MM.1S (cell line): ENCODE data around the gene TSPAN15.

Experiments used
- EZH2 ChIP-seq: fragments of 300-600 bp; sonication (generic); optimal IDR thresholded peaks from 2 replicates; pipeline ENCODE3; 2017; ENCODE audit warnings: low read depth, mild to moderate bottlenecking, antibody characterized with exemption, low read length, mixed read lengths
- TF ChIP-seq, protein P1 (sequence below): fragments of 300-600 bp; sonication (generic); IDR thresholded peaks from 2 replicates; pipeline ENCODE4 v1.5.1; 2016; ENCODE audit warnings: antibody characterized with exemption, low read length, mixed read lengths

DNA sequence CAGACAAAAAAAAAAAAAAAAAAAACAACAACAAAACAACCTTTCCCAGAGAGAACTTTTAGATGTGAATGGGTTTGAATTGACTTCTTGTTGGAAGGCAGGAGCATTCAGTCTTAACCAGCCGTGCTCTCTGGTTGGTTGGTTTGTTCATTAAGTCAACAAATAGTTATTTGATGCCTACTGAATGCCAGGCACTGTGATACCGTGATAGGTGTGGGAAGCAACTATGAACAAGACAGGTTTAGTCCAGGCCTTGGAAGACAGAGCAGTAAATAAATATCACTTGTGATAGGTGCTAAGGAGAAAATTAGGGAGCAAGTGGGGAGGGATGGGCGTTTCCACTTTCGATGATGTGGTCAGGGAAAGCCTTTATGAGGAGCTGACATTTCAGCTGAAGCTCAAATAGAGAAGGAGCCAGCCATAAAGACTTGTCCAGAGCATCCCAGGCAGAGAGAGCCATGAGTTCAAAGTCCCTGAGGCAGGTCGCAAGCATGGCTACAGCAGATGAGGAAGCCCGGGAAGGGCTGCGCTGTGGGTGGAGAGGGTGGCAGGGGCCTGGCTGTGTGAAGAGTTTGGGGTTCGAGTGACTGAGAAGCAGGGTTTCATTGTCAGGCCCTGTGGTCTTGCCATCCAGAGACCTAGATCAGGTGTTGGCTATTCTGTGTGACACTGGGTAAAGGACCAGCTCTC, 8.0 kb downstream of the TSPAN15 start:
- TF ChIP-seq, protein P1, sequence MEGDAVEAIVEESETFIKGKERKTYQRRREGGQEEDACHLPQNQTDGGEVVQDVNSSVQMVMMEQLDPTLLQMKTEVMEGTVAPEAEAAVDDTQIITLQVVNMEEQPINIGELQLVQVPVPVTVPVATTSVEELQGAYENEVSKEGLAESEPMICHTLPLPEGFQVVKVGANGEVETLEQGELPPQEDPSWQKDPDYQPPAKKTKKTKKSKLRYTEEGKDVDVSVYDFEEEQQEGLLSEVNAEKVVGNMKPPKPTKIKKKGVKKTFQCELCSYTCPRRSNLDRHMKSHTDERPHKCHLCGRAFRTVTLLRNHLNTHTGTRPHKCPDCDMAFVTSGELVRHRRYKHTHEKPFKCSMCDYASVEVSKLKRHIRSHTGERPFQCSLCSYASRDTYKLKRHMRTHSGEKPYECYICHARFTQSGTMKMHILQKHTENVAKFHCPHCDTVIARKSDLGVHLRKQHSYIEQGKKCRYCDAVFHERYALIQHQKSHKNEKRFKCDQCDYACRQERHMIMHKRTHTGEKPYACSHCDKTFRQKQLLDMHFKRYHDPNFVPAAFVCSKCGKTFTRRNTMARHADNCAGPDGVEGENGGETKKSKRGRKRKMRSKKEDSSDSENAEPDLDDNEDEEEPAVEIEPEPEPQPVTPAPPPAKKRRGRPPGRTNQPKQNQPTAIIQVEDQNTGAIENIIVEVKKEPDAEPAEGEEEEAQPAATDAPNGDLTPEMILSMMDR = no peak
- no peak for TF ChIP-seq EZH2
